HG02970 (cell line): ENCODE results near the gene MYOT.

ENCODE experiments used
- ATAC-seq: cut with Tn5 transposase; IDR thresholded peaks from one replicate; pipeline ENCODE4 v1.9.1; 2021; ENCODE audit warnings: mild to moderate bottlenecking, moderate library complexity, moderate number of reproducible peaks; ENCODE audit not compliant: unreplicated experiment, low FRiP score

Gene MYOT

GRCh38 chr5:137867664-137868063 lies at the start of gene MYOT:
TSS of gene MYOT (plus strand) at chr5:137867860. CDS start at chr5:137870652, 2,792 bp downstream.
- ATAC-seq: no peak

GRCh38 chr5:137819766-137820165 lies 47.9 kb upstream of the MYOT start:
- ATAC-seq: no peak

- no peak for ATAC-seq
Measured at GRCh38 chr5:137822158-137822764, 45.4 kb upstream of the MYOT start.

GRCh38 chr5:137822984-137823383 lies 44.7 kb upstream of the MYOT start:
- no peak for ATAC-seq

- no peak for ATAC-seq
Measured at GRCh38 chr5:137825165-137825564, 42.5 kb upstream of the MYOT start.

- ATAC-seq: no peak
Measured at GRCh38 chr5:137826067-137826466, 41.6 kb upstream of the MYOT start.

- no peak for ATAC-seq
Measured at GRCh38 chr5:137828180-137828579, 39.5 kb upstream of the MYOT start.

- no peak for ATAC-seq
Measured at GRCh38 chr5:137828664-137829063, 39.0 kb upstream of the MYOT start.

GRCh38 chr5:137831105-137831504 lies 36.6 kb upstream of the MYOT start:
- no peak for ATAC-seq

- no peak for ATAC-seq
Measured at GRCh38 chr5:137831526-137831925, 36.1 kb upstream of the MYOT start.

GRCh38 chr5:137832416-137832815 lies 35.2 kb upstream of the MYOT start:
- ATAC-seq: no peak

GRCh38 chr5:137833463-137833862 lies 34.2 kb upstream of the MYOT start:
- no peak for ATAC-seq

- ATAC-seq: no peak
Measured at GRCh38 chr5:137834498-137835049, 33.1 kb upstream of the MYOT start.

GRCh38 chr5:137836298-137836697 lies 31.4 kb upstream of the MYOT start:
- ATAC-seq: no peak

GRCh38 chr5:137836997-137837396 lies 30.7 kb upstream of the MYOT start:
- ATAC-seq: no peak

- ATAC-seq: no peak
Measured at GRCh38 chr5:137837491-137838394, 29.9 kb upstream of the MYOT start.

- no peak for ATAC-seq
Measured at GRCh38 chr5:137838976-137839375, 28.7 kb upstream of the MYOT start.

GRCh38 chr5:137842296-137842695 lies 25.4 kb upstream of the MYOT start:
- ATAC-seq: no peak

- no peak for ATAC-seq
Measured at GRCh38 chr5:137843676-137844299, 23.9 kb upstream of the MYOT start.

- no peak for ATAC-seq
Measured at GRCh38 chr5:137845472-137845871, 22.2 kb upstream of the MYOT start.

- no peak for ATAC-seq
Measured at GRCh38 chr5:137847687-137848086, 20.0 kb upstream of the MYOT start.
